A549 treated with ZK216348 at 1 μM for 4 hours (cell line): Measurements from ENCODE around the gene PIAS3. TPM values are rescaled to one million over a fixed set of nuclear protein-coding genes. Genes with fewer than 3 reads are reported as not detected.

ENCODE experiments used
- total RNA-seq: library from RNA; stranded (reverse); fragments of 200-300 nt; extraction: Qiagen RNA extraction; gene quantifications from 5 replicates; pipeline ENCODE4 v1.2.3, GENCODE V29; 2022; ENCODE audit warnings: low read depth

The PIAS3 gene
- total RNA-seq, result 29.2 to 40.6 TPM (median 34.2 TPM) in 5 replicates

GRCh38 chr1:145858901-145859490 lies at the start of gene PIAS3:
Gene PIAS3 (minus strand): TSS chr1:145859081. CDS start chr1:145858990, 91 bp downstream.

GRCh38 chr1:145885738-145886287 lies 26.9 kb upstream of the PIAS3 start, which contains the start of gene ANKRD35:
Gene ANKRD35 (minus strand): TSS chr1:145885866. CDS start chr1:145885758, 108 bp downstream.

GRCh38 chr1:145845514-145846161 lies 13.2 kb downstream of the PIAS3 start, which contains the start of gene NUDT17:
Gene NUDT17 (plus strand): TSS chr1:145845630. CDS start chr1:145845641, 11 bp downstream.

GRCh38 chr1:145823565-145824498 lies 35.0 kb downstream of the PIAS3 start, which contains the start of the genes POLR3C and RNF115:
Gene POLR3C (plus strand): TSS chr1:145824200. CDS start chr1:145825777, 1,577 bp downstream.
Gene RNF115 (minus strand): TSS chr1:145824095. CDS start chr1:145823873, 222 bp downstream.

Other genes with a start within 250 kb of the PIAS3 start
- gene PDZK1, start 151.7 kb downstream of the PIAS3 start, total RNA-seq, result 0.39 to 1.7 TPM (median 0.98 TPM) in 5 replicates
- not detected in 5 replicates for gene CD160, start 139.6 kb downstream of the PIAS3 start, total RNA-seq
- 11.1 to 12.5 TPM (median 12.1 TPM) in 5 replicates for gene RNF115, start 35.0 kb downstream of the PIAS3 start, total RNA-seq
- gene POLR3C, start 34.9 kb downstream of the PIAS3 start, total RNA-seq, result 33.2 to 36.2 TPM (median 34.6 TPM) in 5 replicates
- 5.2 to 7.7 TPM (median 6.4 TPM) in 5 replicates for gene NUDT17, start 13.5 kb downstream of the PIAS3 start, total RNA-seq
- not detected in 5 replicates for gene ANKRD35, start 26.8 kb upstream of the PIAS3 start, total RNA-seq
- gene ITGA10, start 51.0 kb upstream of the PIAS3 start, total RNA-seq, result 0.88 to 1.7 TPM (median 1.1 TPM) in 5 replicates
- 25.4 to 40.2 TPM (median 31.3 TPM) in 5 replicates for gene PEX11B, start 59.6 kb upstream of the PIAS3 start, total RNA-seq
- gene RBM8A, start 68.4 kb upstream of the PIAS3 start, total RNA-seq, result 207 to 293 TPM (median 217 TPM) in 5 replicates
- gene LIX1L, start 98.9 kb upstream of the PIAS3 start, total RNA-seq, result 7.7 to 12.6 TPM (median 12.0 TPM) in 5 replicates
- gene ANKRD34A, start 105.5 kb upstream of the PIAS3 start, total RNA-seq, result 0.11 to 0.36 TPM (median 0.20 TPM) in 5 replicates
- 10.3 to 13.0 TPM (median 11.8 TPM) in 5 replicates for gene POLR3GL, start 105.6 kb upstream of the PIAS3 start, total RNA-seq
- gene TXNIP, start 137.5 kb upstream of the PIAS3 start, total RNA-seq, result 0.14 to 0.45 TPM (median 0.28 TPM) in 5 replicates
- gene HJV, start 162.7 kb upstream of the PIAS3 start, total RNA-seq, result not detected in 5 replicates